Lower lobe of right lung (tissue), 2 donors: Measurements from ENCODE around the gene PCSK9. TPM values are rescaled to one million over a fixed set of nuclear protein-coding genes. Genes with fewer than 3 reads are reported as not detected.

Source experiments
- ATAC-seq, 2 donors: fragments of 200-7000 bp; cut with Tn5 transposase; one replicate each; pipeline ENCODE4 v1.9.1; 2020 to 2022; ENCODE audit warnings: mild to moderate bottlenecking in 2 of 2, moderate library complexity in 2 of 2
- DNase-seq: peaks from one replicate; pipeline ENCODE4 v3.0.0-alpha.2; 2020
- H3K27ac ChIP-seq: fragments of 200-600 bp; one replicate; pipeline ENCODE4 v1.8.0; 2022
- H3K27me3 ChIP-seq: fragments of 200-600 bp; one replicate; pipeline ENCODE4 v1.8.0; 2022; ENCODE audit warnings: low read depth
- H3K36me3 ChIP-seq: fragments of 200-600 bp; one replicate; pipeline ENCODE4 v1.8.0; 2022; ENCODE audit warnings: mild to moderate bottlenecking
- H3K4me1 ChIP-seq: fragments of 200-600 bp; one replicate; pipeline ENCODE4 v1.8.0; 2022
- H3K4me3 ChIP-seq: fragments of 200-600 bp; one replicate; pipeline ENCODE4 v1.8.0; 2022; ENCODE audit warnings: mild to moderate bottlenecking
- H3K9me3 ChIP-seq: fragments of 200-600 bp; one replicate; pipeline ENCODE4 v1.8.0; 2022
- intact Hi-C: fragments of 100-400 bp; cut with DNase I; formaldehyde crosslinking; loops from one replicate; pipeline ENCODE4 v1.11.0; 2022
- total RNA-seq: library from RNA; stranded (reverse); fragmentation: NEBNext Ultra II Directional; extraction: Animal tissue kit (Norgen Biotek cat#: 25700); gene quantifications from one replicate; pipeline ENCODE4 v1.2.1, GENCODE V29; 2021
- TF ChIP-seq, protein P1 (sequence below): fragments of 200-600 bp; IDR thresholded peaks from one replicate; pipeline ENCODE4 v1.8.0; 2022; ENCODE audit warnings: antibody characterized with exemption, mild to moderate bottlenecking
- donor health status: DM: no; HTN: yes; CAD: no; lungs with severe emphysema.

The PCSK9 gene
- total RNA-seq, 1 donor from 2014 or later: 25.7 TPM

DNA sequence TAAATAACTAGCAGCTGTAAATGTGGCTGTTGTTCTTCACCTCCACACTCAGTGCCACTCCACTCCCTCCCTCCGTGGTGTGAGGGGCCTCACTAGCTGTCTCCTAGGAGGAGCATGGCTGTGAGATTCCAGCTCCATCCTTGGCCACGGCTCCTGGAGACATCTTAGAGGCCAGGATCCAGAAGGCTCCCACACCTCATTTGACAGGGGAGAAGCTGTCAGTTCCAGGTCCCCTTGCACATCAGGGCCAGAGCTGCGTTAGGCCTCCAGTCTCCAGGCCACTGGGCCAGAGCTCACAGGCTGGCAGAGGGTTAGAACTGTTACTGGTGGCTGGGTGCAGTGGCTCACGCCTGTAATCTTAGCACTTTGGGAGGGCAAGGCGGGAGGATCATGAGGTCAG lies 15.0 kb downstream of the PCSK9 start:
- intact Hi-C loops: no loop called here
- Histone ChIP-seq H3K27ac (no peak overlapping the region), H3K4me1 (no peaks in the 10 kb centered on the region), H3K27me3 (no peaks in the 10 kb centered on the region), H3K9me3 (no peaks in the 10 kb centered on the region), H3K36me3 (no peaks in the 10 kb centered on the region), H3K4me3 (no peak overlapping the region)
- TF ChIP-seq, protein P1, sequence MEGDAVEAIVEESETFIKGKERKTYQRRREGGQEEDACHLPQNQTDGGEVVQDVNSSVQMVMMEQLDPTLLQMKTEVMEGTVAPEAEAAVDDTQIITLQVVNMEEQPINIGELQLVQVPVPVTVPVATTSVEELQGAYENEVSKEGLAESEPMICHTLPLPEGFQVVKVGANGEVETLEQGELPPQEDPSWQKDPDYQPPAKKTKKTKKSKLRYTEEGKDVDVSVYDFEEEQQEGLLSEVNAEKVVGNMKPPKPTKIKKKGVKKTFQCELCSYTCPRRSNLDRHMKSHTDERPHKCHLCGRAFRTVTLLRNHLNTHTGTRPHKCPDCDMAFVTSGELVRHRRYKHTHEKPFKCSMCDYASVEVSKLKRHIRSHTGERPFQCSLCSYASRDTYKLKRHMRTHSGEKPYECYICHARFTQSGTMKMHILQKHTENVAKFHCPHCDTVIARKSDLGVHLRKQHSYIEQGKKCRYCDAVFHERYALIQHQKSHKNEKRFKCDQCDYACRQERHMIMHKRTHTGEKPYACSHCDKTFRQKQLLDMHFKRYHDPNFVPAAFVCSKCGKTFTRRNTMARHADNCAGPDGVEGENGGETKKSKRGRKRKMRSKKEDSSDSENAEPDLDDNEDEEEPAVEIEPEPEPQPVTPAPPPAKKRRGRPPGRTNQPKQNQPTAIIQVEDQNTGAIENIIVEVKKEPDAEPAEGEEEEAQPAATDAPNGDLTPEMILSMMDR: no peak
- DNase-seq (no peak), ATAC-seq (no peak)

DNA sequence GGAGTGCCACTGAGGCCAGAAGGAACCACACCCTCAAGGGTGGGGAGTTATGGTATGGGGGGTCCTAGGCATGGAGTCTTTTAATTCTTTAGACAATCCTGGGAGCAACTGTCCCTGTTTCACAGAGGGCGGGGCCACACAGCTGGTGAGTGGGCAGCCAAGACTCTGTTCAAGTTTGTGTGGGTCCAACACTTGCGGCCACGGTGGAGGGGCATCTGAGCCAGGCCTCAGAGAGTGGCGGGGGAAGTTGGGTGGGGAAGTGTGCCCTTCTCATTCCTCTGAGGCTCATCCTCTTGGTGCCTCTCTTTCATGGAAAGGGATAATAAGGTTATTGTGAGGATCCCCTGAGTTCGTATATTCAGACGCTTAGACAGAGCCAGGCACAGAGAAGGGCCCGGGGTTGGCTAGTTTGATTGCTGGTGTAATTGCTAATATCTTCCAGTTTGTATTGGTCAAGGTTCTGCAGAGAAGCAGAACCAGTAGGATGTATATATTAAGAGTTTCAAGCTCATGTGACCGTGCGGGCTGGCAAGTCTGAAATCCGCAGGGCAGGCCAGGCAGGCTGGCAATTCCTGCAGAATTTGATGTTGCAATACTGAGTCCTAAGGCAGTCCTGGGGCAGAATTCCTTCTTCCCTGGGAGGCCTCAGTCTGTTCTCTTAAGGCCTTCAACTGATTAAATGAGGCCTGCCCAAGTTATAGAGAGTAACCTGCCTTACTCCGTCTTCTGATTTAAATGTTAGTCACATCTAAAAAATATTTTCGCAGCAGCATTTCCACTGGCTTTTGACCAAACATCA lies 15.9 kb downstream of the PCSK9 start:
- DNase-seq (no peak), ATAC-seq (no peak)
- TF ChIP-seq, protein P1: no peak
- Histone ChIP-seq H3K4me1 (no peaks in the 10 kb centered on the region), H3K4me3 (no peak overlapping the region), H3K36me3 (no peaks in the 10 kb centered on the region), H3K27ac (no peak overlapping the region), H3K9me3 (no peaks in the 10 kb centered on the region), H3K27me3 (no peaks in the 10 kb centered on the region)
- intact Hi-C loops: no loop called here

DNA sequence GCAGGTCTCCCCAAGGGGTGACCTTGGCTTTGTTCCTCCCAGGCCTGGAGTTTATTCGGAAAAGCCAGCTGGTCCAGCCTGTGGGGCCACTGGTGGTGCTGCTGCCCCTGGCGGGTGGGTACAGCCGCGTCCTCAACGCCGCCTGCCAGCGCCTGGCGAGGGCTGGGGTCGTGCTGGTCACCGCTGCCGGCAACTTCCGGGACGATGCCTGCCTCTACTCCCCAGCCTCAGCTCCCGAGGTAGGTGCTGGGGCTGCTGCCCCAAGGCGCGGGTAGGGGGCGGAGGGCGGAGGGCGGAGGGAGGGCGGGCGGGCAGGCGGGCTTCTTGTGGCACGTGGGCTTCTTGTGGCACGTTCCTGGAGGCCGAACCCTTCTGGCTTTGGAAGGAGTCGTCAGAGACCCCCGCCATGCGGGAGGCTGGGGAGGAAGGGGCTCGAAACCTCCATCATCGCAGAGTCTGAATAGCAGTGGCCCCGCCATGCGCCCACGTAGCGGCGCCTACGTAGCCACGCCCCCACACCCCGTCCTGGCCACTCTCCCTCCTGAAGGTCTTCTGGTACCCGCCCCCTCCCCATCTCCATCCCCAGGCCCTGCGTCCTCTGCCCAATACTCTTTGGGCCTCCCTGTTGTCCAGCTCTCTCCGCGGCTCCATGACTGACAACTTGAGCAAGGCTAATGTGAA lies 16.7 kb downstream of the PCSK9 start:
- DNase-seq (no peak), ATAC-seq (no peak)
- intact Hi-C loops: no loop called here
- Histone ChIP-seq H3K9me3 (no peaks in the 10 kb centered on the region), H3K27me3 (no peaks in the 10 kb centered on the region), H3K36me3 (no peaks in the 10 kb centered on the region), H3K4me3 (no peak overlapping the region), H3K4me1 (no peaks in the 10 kb centered on the region), H3K27ac (no peak overlapping the region)
- TF ChIP-seq, protein P1: no peak

DNA sequence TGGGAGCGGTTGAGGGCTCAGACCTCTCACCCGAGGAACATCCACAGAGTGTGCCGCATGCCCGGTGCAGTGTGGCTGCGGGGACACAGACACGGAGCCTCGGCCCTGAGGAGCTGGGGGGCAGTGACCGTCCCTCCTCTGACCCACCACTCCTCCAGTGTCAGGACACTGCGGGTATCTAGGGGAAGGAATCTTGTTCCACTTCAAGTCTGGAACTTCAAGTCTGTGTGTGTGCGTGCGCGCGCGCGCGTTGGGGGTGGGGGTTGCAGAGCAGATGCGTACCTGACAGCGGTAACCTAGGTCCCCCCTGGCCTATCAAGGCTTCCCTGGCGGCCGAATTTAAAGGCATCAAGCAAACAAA lies 17.3 kb downstream of the PCSK9 start:
- ATAC-seq (no peak), DNase-seq (no peak)

DNA sequence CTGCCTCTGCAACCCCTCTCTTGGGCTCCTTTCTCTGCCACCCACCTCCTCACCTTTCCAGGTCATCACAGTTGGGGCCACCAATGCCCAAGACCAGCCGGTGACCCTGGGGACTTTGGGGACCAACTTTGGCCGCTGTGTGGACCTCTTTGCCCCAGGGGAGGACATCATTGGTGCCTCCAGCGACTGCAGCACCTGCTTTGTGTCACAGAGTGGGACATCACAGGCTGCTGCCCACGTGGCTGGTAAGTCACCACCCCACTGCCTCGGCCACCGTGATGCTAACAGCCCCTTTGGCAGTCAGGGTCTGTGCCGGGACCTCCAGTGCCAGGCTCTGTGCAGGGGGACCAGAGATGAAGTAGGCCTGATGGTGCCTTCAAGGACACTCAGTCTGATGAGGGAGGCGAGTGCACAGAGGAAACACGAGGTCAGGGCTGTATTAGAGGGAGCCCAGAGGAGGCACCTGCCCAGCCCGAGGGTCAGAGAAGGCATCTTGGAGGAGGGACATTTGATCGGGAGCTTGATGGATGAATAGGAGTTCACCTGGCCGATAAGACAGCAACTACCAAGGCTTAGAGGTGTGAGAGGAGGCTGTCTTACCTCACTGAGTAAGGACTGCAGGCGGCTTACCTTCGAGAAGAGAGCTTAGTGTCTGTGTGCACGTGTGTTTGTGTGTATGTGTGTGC lies 18.1 kb downstream of the PCSK9 start:
- Histone ChIP-seq H3K27ac (no peak overlapping the region), H3K27me3 (no peaks in the 10 kb centered on the region), H3K36me3 (peaks cover 5% of the 10 kb centered on the region), H3K4me3 (no peak overlapping the region), H3K9me3 (no peaks in the 10 kb centered on the region), H3K4me1 (no peaks in the 10 kb centered on the region)
- TF ChIP-seq, protein P1: no peak
- ATAC-seq (no peak), DNase-seq (no peak)
- intact Hi-C loops: no loop called here

More for the DNA sequence above, 17.3 kb downstream of the PCSK9 start:
- no peaks in the 10 kb centered on the region for H3K4me1 ChIP-seq
- no peaks in the 10 kb centered on the region for H3K36me3 ChIP-seq
- intact Hi-C loops: no loop called here
- TF ChIP-seq, protein P1: no peak
- no peak overlapping the region for H3K27ac ChIP-seq
- H3K9me3 ChIP-seq: no peaks in the 10 kb centered on the region
- no peak overlapping the region for H3K4me3 ChIP-seq
- no peaks in the 10 kb centered on the region for H3K27me3 ChIP-seq
